GM19395 (cell line): ENCODE measurements around the gene PTPN23.
"Not testable (repeated sequence)": the region's sequence is repeated elsewhere in the genome, so short reads cannot be mapped to it uniquely, and the experiment has no call there.

Experiments used
- ATAC-seq: cut with Tn5 transposase; IDR thresholded peaks from one replicate; pipeline ENCODE4 v1.9.1; 2021; ENCODE audit warnings: mild to moderate bottlenecking, moderate library complexity; ENCODE audit not compliant: unreplicated experiment

Gene PTPN23

GRCh38 chr3:47380601-47381316, at the start of gene PTPN23:
PTPN23 (plus strand) TSS chr3:47381021; CDS start chr3:47381097, 76 bp downstream.
- ATAC-seq: peak; percentile 77

GRCh38 chr3:47333907-47334306, 46.9 kb upstream of the PTPN23 start:
- ATAC-seq: no peak

GRCh38 chr3:47337656-47338055, 43.2 kb upstream of the PTPN23 start:
- no peak for ATAC-seq

- no peak for ATAC-seq
Measured at GRCh38 chr3:47339951-47340350, 40.9 kb upstream of the PTPN23 start.

GRCh38 chr3:47340866-47341265, 40.0 kb upstream of the PTPN23 start:
- no peak for ATAC-seq

GRCh38 chr3:47342151-47342550, 38.7 kb upstream of the PTPN23 start:
- ATAC-seq: no peak

GRCh38 chr3:47342812-47343211, 38.0 kb upstream of the PTPN23 start:
- no peak for ATAC-seq

- ATAC-seq: no peak
Measured at GRCh38 chr3:47343471-47343971, 37.3 kb upstream of the PTPN23 start.

- ATAC-seq: no peak
Measured at GRCh38 chr3:47344971-47345370, 35.9 kb upstream of the PTPN23 start.

GRCh38 chr3:47347217-47347801, 33.5 kb upstream of the PTPN23 start:
- peak; percentile 68 for ATAC-seq

- ATAC-seq: no peak
Measured at GRCh38 chr3:47348411-47349154, 32.2 kb upstream of the PTPN23 start.

GRCh38 chr3:47355010-47355409, 25.8 kb upstream of the PTPN23 start:
- no peak for ATAC-seq

GRCh38 chr3:47356201-47356600, 24.6 kb upstream of the PTPN23 start:
- no peak for ATAC-seq

- no peak for ATAC-seq
Measured at GRCh38 chr3:47359323-47359722, 21.5 kb upstream of the PTPN23 start.

- ATAC-seq: not testable (repeated sequence)
Measured at GRCh38 chr3:47360110-47360517, 20.7 kb upstream of the PTPN23 start.

- no peak for ATAC-seq
Measured at GRCh38 chr3:47362701-47363100, 18.1 kb upstream of the PTPN23 start.

- ATAC-seq: no peak
Measured at GRCh38 chr3:47365213-47366153, 15.3 kb upstream of the PTPN23 start.

- ATAC-seq: no peak
Measured at GRCh38 chr3:47366833-47367232, 14.0 kb upstream of the PTPN23 start.

GRCh38 chr3:47367631-47368030, 13.2 kb upstream of the PTPN23 start:
- ATAC-seq: no peak

- not testable (repeated sequence) for ATAC-seq
Measured at GRCh38 chr3:47370020-47370419, 10.8 kb upstream of the PTPN23 start.
